GM12872 (cell line): ENCODE measurements around the gene KRTAP5-10.
"Not testable (repeated sequence)": the region's sequence is repeated elsewhere in the genome, so short reads cannot be mapped to it uniquely, and the experiment has no call there.

Experiments
- CTCF ChIP-seq: IDR thresholded peaks from 3 replicates; pipeline ENCODE4 v1.5.1; 2011; ENCODE audit warnings: low read depth, mild to moderate bottlenecking, low read length, moderate library complexity; ENCODE audit not compliant: insufficient read depth

Gene KRTAP5-10

GRCh38 chr11:71565263-71565662 is at the start of gene KRTAP5-10:
Gene KRTAP5-10, plus strand, starts transcription at chr11:71565563. Its CDS starts 25 bp downstream, at chr11:71565588.
- TF ChIP-seq CTCF = no peak

DNA sequence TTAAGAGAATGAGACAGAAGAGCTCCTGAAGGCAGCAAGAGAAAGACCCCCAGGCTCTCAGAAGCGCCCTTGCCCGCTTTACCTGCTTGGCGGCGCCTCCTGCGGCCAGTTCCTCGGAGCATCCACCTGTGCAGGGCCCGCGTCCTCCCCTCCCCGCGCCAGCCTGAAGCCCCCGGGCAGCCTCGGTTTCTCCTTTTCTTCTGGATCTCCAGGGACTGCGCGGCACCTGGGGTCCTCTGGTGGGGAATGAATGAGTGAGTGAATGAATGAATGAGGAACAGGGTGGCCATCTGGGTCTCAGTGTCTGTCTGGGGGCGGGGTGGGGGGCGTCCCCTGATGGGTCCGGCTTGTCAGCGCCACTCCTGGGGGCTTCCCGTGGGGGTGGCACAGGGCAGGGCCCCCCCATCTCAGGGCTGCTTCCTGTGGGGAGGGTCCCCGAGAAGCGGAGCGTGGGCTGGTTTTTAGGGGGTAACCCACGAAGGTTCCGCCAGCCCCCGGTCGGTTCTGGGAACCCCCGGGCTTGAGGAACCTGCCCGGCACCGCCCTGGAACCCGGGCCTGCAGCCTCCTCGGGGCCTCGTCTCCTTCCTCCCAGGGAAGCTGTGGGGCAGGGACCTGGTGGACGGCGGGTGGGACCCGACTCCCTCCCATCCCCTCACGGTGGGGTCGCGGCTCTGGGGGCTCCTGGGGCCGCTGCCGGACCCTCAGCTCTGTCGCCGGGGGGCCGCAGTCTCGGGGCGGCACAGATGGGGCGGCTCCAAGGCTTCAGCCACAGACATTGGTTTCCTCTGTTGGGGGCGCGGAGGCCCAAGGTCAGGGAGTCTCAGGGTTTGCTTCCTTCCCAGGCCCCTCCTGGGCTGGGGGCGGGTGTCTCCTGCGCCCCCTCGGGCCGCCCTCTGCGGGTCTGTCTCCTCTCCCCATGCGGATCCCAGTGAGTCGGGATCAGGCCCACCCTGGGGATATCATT is 46.6 kb upstream of the KRTAP5-10 start:
- no peak for TF ChIP-seq CTCF

DNA sequence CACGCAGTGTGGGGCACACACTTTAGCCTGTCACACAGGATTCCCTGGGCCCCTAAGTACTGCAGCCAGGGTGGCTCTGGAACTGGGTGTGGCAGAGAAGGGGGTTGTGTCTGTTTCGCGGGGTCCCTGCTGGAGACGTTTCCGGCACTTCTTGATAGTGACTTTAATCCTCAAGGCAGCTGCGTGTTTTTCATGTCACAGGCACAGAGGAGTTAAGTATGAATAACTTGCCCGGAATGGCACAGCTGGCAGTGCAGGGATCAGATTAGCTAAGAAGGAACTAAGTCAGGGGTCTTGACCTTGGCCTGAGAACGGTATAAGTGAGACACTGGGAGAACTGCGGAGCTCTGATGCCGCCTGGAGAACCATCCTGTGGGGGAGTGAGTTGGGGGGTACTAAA is 45.8 kb upstream of the KRTAP5-10 start:
- TF ChIP-seq CTCF = no peak

GRCh38 chr11:71525188-71525937 is 40.0 kb upstream of the KRTAP5-10 start:
- no peak for TF ChIP-seq CTCF

DNA sequence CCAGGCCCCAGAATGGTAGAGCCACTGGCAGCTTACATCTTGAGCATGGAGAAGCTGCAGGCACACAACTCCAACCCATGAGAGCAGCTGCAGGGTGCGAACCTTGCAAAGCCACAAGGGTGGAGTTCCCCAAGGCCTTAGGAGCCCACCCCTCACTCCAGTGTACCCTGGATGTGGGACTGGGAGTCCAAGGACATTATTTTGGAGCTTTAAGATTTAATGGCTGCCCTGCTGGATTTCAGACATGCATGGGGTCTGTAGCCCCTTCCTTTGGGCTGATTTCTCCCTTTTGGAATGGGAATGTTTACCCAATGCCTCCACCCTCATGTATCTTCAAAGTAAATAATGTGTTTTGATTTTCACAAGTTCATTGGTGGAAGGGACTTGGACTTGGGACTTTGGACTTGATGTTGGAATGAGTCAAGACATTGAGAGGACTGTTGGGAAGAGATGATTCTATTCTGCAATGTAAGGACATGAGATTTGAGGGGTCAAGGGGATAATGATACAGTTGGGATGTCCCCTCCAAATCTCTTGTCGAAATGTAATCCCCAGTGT is 39.3 kb upstream of the KRTAP5-10 start:
- no peak for TF ChIP-seq CTCF

GRCh38 chr11:71526796-71527575 is 38.4 kb upstream of the KRTAP5-10 start, which contains the start of gene KRTAP5-7:
Gene KRTAP5-7, plus strand, starts transcription at chr11:71527267. Its CDS starts 34 bp downstream, at chr11:71527301.
- TF ChIP-seq CTCF = not testable (repeated sequence)
